ENCODE measurements around the gene ZNF513.
"Not testable (repeated sequence)": the region's sequence is repeated elsewhere in the genome, so short reads cannot be mapped to it uniquely, and the experiment has no call there.

The ZNF513 gene, protein sequence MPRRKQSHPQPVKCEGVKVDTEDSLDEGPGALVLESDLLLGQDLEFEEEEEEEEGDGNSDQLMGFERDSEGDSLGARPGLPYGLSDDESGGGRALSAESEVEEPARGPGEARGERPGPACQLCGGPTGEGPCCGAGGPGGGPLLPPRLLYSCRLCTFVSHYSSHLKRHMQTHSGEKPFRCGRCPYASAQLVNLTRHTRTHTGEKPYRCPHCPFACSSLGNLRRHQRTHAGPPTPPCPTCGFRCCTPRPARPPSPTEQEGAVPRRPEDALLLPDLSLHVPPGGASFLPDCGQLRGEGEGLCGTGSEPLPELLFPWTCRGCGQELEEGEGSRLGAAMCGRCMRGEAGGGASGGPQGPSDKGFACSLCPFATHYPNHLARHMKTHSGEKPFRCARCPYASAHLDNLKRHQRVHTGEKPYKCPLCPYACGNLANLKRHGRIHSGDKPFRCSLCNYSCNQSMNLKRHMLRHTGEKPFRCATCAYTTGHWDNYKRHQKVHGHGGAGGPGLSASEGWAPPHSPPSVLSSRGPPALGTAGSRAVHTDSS

DNA sequence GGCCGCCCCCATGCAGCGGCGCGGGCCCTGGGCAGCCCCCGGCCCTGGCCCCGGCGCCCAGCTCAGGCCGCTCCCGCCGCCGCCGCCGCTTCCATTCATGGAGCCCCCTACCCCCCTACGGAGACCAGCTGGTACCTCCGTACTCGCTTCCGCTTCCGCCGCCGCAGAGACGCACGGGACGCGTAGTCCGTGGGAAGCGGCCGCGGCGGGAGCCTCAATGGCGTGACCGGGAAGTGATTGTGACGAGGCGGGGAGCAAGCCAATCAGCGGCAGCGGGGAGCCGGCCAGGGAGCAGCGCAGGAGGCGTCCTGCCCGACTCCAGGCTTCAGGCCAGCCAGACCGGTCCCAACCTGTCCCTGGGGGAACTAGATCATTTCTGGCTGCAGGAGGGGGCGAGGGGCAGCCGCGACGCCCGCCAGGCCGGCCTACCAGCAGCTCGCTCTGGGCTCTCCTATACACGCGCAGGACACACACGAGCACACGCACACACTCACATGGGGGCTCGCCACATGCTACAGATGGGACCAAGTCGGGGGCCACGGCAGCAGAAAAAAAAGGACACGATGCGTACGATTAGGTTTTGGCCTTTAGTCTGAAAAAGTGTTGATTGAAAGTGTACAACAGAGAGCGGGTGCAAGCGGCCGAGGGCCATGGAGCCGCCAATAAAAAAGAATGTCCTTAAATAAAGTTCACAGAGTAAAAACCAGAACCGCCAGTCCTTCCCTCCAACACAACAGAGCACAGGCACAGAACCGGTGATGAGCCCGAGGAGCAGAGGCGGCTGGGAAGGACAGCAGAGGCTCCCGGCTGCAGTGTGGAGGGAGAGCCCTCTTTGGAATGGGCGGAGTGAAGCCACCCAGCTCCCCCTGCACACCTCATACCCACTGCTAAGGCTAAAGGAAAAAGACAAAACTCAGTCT lies at the start of gene ZNF513:
Gene ZNF513 (minus strand): TSS at position 109 of the 920 bp plus-strand sequence. CDS start 208 bp downstream, outside the sequence.
- Mint-ChIP-seq H3K9me3 (no peaks in the 10 kb centered on the region), H3K4me1 (peaks cover 39% of the 10 kb centered on the region), H3K27me3 (ENCODE audit: low read depth, poor library complexity) (peaks cover 9% of the 10 kb centered on the region), H3K36me3 (ENCODE audit: low read depth) (peaks cover 52% of the 10 kb centered on the region), H3K27ac (peak within 1 kb of the TSS; percentile 100), H3K4me3 (peak within 1 kb of the TSS; percentile 95)
- DNase-seq, result peak; percentile 92
- TF ChIP-seq, protein P1, sequence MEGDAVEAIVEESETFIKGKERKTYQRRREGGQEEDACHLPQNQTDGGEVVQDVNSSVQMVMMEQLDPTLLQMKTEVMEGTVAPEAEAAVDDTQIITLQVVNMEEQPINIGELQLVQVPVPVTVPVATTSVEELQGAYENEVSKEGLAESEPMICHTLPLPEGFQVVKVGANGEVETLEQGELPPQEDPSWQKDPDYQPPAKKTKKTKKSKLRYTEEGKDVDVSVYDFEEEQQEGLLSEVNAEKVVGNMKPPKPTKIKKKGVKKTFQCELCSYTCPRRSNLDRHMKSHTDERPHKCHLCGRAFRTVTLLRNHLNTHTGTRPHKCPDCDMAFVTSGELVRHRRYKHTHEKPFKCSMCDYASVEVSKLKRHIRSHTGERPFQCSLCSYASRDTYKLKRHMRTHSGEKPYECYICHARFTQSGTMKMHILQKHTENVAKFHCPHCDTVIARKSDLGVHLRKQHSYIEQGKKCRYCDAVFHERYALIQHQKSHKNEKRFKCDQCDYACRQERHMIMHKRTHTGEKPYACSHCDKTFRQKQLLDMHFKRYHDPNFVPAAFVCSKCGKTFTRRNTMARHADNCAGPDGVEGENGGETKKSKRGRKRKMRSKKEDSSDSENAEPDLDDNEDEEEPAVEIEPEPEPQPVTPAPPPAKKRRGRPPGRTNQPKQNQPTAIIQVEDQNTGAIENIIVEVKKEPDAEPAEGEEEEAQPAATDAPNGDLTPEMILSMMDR (IDR thresholded peaks at IDR 0.05), result no peak

DNA sequence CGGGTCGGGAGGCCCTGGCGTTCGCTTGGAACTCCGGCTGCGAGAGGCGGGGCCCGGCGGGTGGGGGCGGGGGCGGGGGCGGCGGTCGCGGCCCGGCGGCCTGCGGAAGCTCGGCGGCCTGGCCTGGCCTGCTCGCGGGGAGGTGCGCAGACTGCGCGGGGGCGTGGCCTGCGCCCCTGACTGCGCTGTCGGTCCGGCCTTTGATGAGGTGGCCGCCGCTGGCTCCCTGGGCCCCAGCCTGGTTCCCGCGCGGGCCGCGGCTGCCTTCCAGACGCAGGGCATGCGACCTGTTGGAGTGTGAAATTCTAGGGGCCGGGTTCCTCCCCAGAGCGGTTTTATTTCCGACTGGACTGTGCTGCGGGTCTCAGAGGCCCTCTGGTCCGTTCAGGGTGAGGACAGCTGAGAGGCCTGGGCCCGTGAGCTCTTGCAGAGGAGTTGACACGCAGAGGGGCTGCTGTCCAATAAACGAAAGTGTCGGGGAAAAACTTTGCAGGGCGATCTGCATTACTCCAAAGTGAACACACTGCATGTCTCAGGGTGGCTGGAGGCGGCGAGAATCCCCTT lies 48.5 kb upstream of the ZNF513 start:
- Mint-ChIP-seq H3K27me3 (ENCODE audit: low read depth, poor library complexity) (peaks cover 3% of the 10 kb centered on the region), H3K27ac (peak overlapping the region; percentile 99), H3K36me3 (ENCODE audit: low read depth) (peaks cover 11% of the 10 kb centered on the region), H3K4me1 (peaks cover 31% of the 10 kb centered on the region), H3K9me3 (no peaks in the 10 kb centered on the region), H3K4me3 (peak overlapping the region; percentile 99)
- peak; percentile 89 for DNase-seq
- TF ChIP-seq, protein P1 (IDR thresholded peaks at IDR 0.05), result no peak

DNA sequence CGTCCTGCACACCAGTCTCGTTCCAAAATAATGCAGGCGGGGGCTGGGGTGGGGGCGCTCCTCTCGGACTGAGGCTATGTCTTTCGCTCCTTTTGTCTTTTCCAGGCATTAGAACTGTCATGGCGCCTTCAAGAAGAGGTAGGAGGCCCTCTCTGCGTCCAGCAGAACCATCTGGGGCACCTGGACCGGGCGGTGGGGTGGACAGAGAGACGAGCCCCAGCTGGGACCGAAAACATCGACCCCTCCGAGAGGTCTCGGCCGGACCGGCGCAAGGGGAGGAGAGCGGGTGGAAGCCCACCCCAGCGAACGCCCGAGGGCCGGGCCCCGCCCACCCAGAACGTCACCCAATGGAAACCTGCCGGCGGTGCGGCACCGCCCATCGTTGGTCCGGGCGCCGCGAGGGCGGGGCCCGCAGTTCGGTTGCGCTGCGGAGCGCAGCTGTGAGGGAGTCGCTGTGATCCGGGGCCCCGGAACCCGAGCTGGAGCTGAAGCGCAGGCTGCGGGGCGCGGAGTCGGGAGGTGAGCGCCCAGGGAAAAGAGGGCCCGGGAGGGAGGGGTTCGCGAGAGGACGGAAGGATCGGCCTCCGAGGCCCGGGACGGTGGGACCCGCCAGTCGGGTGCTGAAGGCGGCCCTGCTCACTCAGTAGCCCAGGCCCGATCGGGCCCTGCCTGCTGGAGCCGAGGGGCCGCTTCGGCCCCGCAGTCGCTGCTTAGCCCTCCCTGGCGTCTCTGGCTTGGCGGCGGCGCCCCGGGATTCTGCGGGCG lies 47.9 kb upstream of the ZNF513 start, which contains the start of gene NRBP1:
Gene NRBP1 (plus strand): TSS at position 419 of the 765 bp plus-strand sequence. CDS start 4,643 bp downstream, outside the sequence.
- H3K4me1 Mint-ChIP-seq, result peaks cover 31% of the 10 kb centered on the region

DNA sequence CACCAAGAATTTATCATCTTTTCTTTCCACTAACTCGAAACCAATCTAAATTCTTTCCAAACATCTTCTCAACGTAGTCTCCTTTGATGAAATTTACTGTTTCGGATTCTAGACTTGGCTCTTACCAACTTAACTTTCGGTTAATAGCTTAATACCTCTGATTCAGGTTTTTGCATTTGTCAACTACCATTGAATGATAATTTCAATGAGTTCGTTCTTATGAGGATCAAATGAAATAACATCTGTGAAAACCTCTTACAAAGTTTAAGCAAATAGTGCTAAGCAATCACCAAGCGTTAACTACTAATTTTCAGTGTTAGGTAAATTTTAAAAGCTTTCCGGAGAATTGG lies 47.3 kb upstream of the ZNF513 start:
- Mint-ChIP-seq H3K9me3 (no peaks in the 10 kb centered on the region), H3K36me3 (ENCODE audit: low read depth) (no peaks in the 10 kb centered on the region), H3K27ac (peak overlapping the region; percentile 99), H3K4me3 (peak overlapping the region; percentile 93), H3K27me3 (ENCODE audit: low read depth, poor library complexity) (peaks cover 12% of the 10 kb centered on the region), H3K4me1 (peaks cover 31% of the 10 kb centered on the region)
- TF ChIP-seq, protein P1 (IDR thresholded peaks at IDR 0.05), result no peak
- no peak for DNase-seq

More for the DNA sequence above, 47.9 kb upstream of the ZNF513 start, which contains the start of gene NRBP1:
- H3K9me3 Mint-ChIP-seq, result no peaks in the 10 kb centered on the region
- TF ChIP-seq, protein P1 (IDR thresholded peaks at IDR 0.05), result no peak
- DNase-seq, result peak; percentile 97
- H3K4me3 Mint-ChIP-seq, result peak within 1 kb of the TSS; percentile 99
- H3K27me3 Mint-ChIP-seq (ENCODE audit: low read depth, poor library complexity), result peaks cover 9% of the 10 kb centered on the region
- H3K27ac Mint-ChIP-seq, result peak within 1 kb of the TSS; percentile 99
- peaks cover 5% of the 10 kb centered on the region for H3K36me3 Mint-ChIP-seq (ENCODE audit: low read depth)

DNA sequence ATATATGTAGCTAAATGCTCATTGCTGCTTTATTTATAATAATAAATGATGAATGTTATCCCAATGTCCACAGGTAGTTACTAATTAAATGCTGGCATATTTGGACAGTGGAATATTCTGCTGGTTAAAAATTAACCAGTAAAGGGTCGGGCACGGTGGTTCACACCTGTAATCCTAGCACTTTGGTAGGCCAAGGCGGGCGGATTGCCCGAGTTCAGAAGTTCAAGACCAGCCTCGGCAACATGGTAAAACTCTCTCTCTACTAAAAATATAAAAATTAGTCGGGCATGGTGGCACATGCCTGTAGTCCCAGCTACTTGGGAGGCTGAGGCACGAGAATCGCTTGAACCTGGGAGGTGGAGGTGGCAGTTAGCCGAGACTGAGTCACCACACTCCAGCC lies 44.5 kb upstream of the ZNF513 start:
- Mint-ChIP-seq H3K27me3 (ENCODE audit: low read depth, poor library complexity) (peaks cover 33% of the 10 kb centered on the region), H3K4me1 (peaks cover 23% of the 10 kb centered on the region)
- not testable (repeated sequence) for H3K36me3 Mint-ChIP-seq (ENCODE audit: low read depth); H3K27ac Mint-ChIP-seq; H3K9me3 Mint-ChIP-seq; H3K4me3 Mint-ChIP-seq; DNase-seq
